ENCODE measurements around the gene PTHLH. TPM values are rescaled to one million over a fixed set of nuclear protein-coding genes. Genes with fewer than 3 reads are reported as not detected.

Gene PTHLH
- 0.35 and 0.39 TPM in 2 replicates for total RNA-seq (2021)
- long read RNA-seq: 0 reads

DNA sequence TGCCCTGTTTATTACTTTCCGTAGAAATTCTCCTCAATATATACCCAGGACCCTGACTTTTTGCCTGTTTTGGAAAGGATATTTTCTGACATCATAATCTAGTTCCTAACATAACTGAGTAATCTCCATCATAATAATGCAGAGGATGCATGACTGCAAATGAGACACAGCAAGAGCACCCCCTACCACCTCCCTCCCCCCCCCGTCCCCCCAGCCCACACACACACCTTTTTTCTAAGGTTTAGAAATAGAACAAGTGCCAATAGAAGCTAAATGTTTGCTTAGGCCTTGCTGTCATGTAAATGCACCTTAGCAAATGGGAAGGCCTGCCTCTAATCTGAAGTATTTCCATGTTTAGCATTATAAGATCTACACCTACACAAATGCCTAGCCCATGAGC is at the start of gene PTHLH:
Gene PTHLH (minus strand): TSS at position 13 of the 400 bp plus-strand sequence. CDS start 3,239 bp downstream, outside the sequence.
- no peak within 1 kb of the TSS for H2BK20ac ChIP-seq (ENCODE audit: low read depth, low read length, poor library complexity, severe bottlenecking)
- H2AK5ac ChIP-seq (ENCODE audit: insufficient read length, low read length): no peak within 1 kb of the TSS
- H3K4me3 Mint-ChIP-seq: peak within 1 kb of the TSS; percentile 60 to 84; a peak in 3 of 5 replicates
- H3K79me1 ChIP-seq (ENCODE audit: insufficient read depth, low read depth, low read length, poor library complexity, severe bottlenecking): no peaks in the 10 kb centered on the region
- H3K23ac ChIP-seq (ENCODE audit: insufficient read length, low read depth, low read length): no peak within 1 kb of the TSS
- TF ChIP-seq, protein P1, sequence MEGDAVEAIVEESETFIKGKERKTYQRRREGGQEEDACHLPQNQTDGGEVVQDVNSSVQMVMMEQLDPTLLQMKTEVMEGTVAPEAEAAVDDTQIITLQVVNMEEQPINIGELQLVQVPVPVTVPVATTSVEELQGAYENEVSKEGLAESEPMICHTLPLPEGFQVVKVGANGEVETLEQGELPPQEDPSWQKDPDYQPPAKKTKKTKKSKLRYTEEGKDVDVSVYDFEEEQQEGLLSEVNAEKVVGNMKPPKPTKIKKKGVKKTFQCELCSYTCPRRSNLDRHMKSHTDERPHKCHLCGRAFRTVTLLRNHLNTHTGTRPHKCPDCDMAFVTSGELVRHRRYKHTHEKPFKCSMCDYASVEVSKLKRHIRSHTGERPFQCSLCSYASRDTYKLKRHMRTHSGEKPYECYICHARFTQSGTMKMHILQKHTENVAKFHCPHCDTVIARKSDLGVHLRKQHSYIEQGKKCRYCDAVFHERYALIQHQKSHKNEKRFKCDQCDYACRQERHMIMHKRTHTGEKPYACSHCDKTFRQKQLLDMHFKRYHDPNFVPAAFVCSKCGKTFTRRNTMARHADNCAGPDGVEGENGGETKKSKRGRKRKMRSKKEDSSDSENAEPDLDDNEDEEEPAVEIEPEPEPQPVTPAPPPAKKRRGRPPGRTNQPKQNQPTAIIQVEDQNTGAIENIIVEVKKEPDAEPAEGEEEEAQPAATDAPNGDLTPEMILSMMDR (conservative IDR thresholded peaks at IDR 0.05): no peak
- no peak within 1 kb of the TSS for H4K5ac ChIP-seq (ENCODE audit: insufficient read length, low read depth, low read length)
- no peak within 1 kb of the TSS; a peak in 1 of 7 replicates for H3K27ac Mint-ChIP-seq
- no peaks in the 10 kb centered on the region for H3K9me3 ChIP-seq (ENCODE audit: control insufficient read depth, low read depth, low read length)
- peaks cover 0 to 3% of the 10 kb centered on the region in 2 experiments; a peak in 2 of 5 replicates for H3K9me3 Mint-ChIP-seq
- no peak for DNase-seq
- H2BK15ac ChIP-seq (ENCODE audit: low read depth, low read length): no peak within 1 kb of the TSS
- H3K14ac ChIP-seq (ENCODE audit: insufficient read depth, low read length): no peak within 1 kb of the TSS
- H4K8ac ChIP-seq (replicated peaks; ENCODE audit: insufficient read length, low read depth, low read length): no peak within 1 kb of the TSS
- H3K23me2 ChIP-seq (ENCODE audit: insufficient read length, low read depth, low read length, poor library complexity, severe bottlenecking): peaks cover 39% of the 10 kb centered on the region
- peaks cover 2% of the 10 kb centered on the region for H3K4me1 ChIP-seq (ENCODE audit: insufficient read depth, low read length)
- no peak within 1 kb of the TSS for H3K9ac ChIP-seq (ENCODE audit: extremely low read depth, insufficient read length, low read length)
- no peaks in the 10 kb centered on the region; a peak in 2 of 7 replicates for H3K36me3 Mint-ChIP-seq (ENCODE audit: insufficient read depth in 1 of 3, low read depth in 3 of 3)
- H3K18ac ChIP-seq (ENCODE audit: insufficient read length, low read depth, low read length): no peak within 1 kb of the TSS
- no peaks in the 10 kb centered on the region for H3K79me2 ChIP-seq (ENCODE audit: insufficient read depth, low read length)
- H3K56ac ChIP-seq (ENCODE audit: insufficient read length, low read depth, low read length): no peak within 1 kb of the TSS
- no peak within 1 kb of the TSS for H2BK120ac ChIP-seq (ENCODE audit: low read depth, low read length, poor library complexity, severe bottlenecking)
- no peak within 1 kb of the TSS for H3T11ph ChIP-seq (ENCODE audit: low read length)
- H2AFZ ChIP-seq (ENCODE audit: low read length): no peak within 1 kb of the TSS
- H3K27me3 Mint-ChIP-seq (ENCODE audit: low read depth): peaks cover 97% of the 10 kb centered on the region
- H3K27me3 ChIP-seq (ENCODE audit: insufficient read depth, low read length): peaks cover 74% of the 10 kb centered on the region
- peak within 1 kb of the TSS; percentile 83 for H3K4me2 ChIP-seq (ENCODE audit: insufficient read depth, insufficient read length, low read length)
- no peak within 1 kb of the TSS for H4K91ac ChIP-seq (ENCODE audit: insufficient read length, low read depth, low read length)
- no peak within 1 kb of the TSS for H2BK12ac ChIP-seq (ENCODE audit: insufficient read length, low read depth, low read length)
- no peaks in the 10 kb centered on the region for H4K20me1 ChIP-seq (ENCODE audit: control insufficient read depth, insufficient read depth, insufficient read length)
- peaks cover 54 to 68% of the 10 kb centered on the region in 2 experiments for H3K4me1 Mint-ChIP-seq
- no peak within 1 kb of the TSS for H3K4ac ChIP-seq (ENCODE audit: low read depth, low read length)
- H2BK5ac ChIP-seq (ENCODE audit: insufficient read length, low read length): no peak within 1 kb of the TSS
- H3K27ac ChIP-seq (ENCODE audit: insufficient read length, low read depth, low read length): no peak within 1 kb of the TSS
- WGBS (ENCODE audit: extremely low coverage, insufficient read length, low lambda C conversion rate): no CpG with 5 or more reads among the region's 2 CpGs

Data from H9 (cell line).